Osteoblast (primary cell): ENCODE data around the gene MAN1C1. TPM values are rescaled to one million over a fixed set of nuclear protein-coding genes. Genes with fewer than 3 reads are reported as not detected.

Experiments used
- DNase-seq: peaks from one replicate; pipeline ENCODE4 v3.0.0; 2011; ENCODE audit warnings: low spot score, mixed read lengths; ENCODE audit not compliant: insufficient read length; ENCODE audit errors: missing footprints
- H2AFZ ChIP-seq: 2 replicates; pipeline ENCODE4 v1.6.0; 2011; ENCODE audit warnings: mild to moderate bottlenecking, low read length
- H3K27ac ChIP-seq: 2 replicates; pipeline ENCODE4 v1.5.1; 2011; ENCODE audit warnings: mild to moderate bottlenecking, low read depth, low read length, moderate library complexity
- H3K27me3 ChIP-seq: 2 replicates; pipeline ENCODE4 v1.6.0; 2012; ENCODE audit warnings: mild to moderate bottlenecking, control low read depth, inconsistent platforms, low read length, moderate library complexity; ENCODE audit not compliant: insufficient read depth
- H3K36me3 ChIP-seq: 2 replicates; pipeline ENCODE4 v1.5.1; 2011; ENCODE audit warnings: mild to moderate bottlenecking, low read length, control low read depth, moderate library complexity; ENCODE audit not compliant: insufficient read depth
- H3K4me1 ChIP-seq: 2 replicates; pipeline ENCODE4 v1.5.1; 2011; ENCODE audit warnings: mild to moderate bottlenecking, low read length, control low read depth, moderate library complexity; ENCODE audit not compliant: insufficient read depth
- H3K4me2 ChIP-seq: 2 replicates; pipeline ENCODE4 v1.6.0; 2011; ENCODE audit warnings: mild to moderate bottlenecking, low read length; ENCODE audit not compliant: insufficient read depth
- H3K4me3 ChIP-seq: fragments of 200-600 bp; sonication (generic); 3 replicates; pipeline ENCODE4 v1.5.1; 2012; ENCODE audit warnings: mild to moderate bottlenecking, low read length, inconsistent platforms; ENCODE audit not compliant: insufficient read depth
- H3K79me2 ChIP-seq: 2 replicates; pipeline ENCODE4 v1.6.0; 2012; ENCODE audit warnings: mild to moderate bottlenecking, low read length, control low read depth, inconsistent platforms; ENCODE audit not compliant: insufficient read depth
- H3K9me3 ChIP-seq: 2 replicates; pipeline ENCODE4 v1.5.1; 2011; ENCODE audit warnings: low read depth, low read length, control low read depth
- H4K20me1 ChIP-seq: 2 replicates; pipeline ENCODE4 v1.6.0; 2012; ENCODE audit warnings: mild to moderate bottlenecking, low read length, control low read depth; ENCODE audit not compliant: insufficient read depth
- CTCF ChIP-seq: IDR thresholded peaks from 2 replicates; pipeline ENCODE4 v1.5.1; 2011; ENCODE audit warnings: mild to moderate bottlenecking, low read depth, low read length, moderate library complexity; ENCODE audit errors: extremely low read depth
- total RNA-seq: library from RNA; depleted of rRNA; stranded (reverse); fragments of >200 nt; gene quantifications from 2 replicates; pipeline ENCODE4 v1.2.3, GENCODE V29; 2012

The MAN1C1 gene
- total RNA-seq, 1 donor, result 16.3 TPM

GRCh38 chr1:25689686-25690381, 73.2 kb downstream of the MAN1C1 start:
- Histone ChIP-seq H3K4me3 (no peak overlapping the region), H3K36me3 (no peaks in the 10 kb centered on the region), H3K4me1 (peaks cover 14% of the 10 kb centered on the region), H3K9me3 (no peaks in the 10 kb centered on the region), H3K79me2 (no peaks in the 10 kb centered on the region), H3K4me2 (no peak overlapping the region), H3K27me3 (peaks cover 43% of the 10 kb centered on the region), H2AFZ (no peak overlapping the region), H3K27ac (no peak overlapping the region), H4K20me1 (no peaks in the 10 kb centered on the region)
- DNase-seq, result no peak
- TF ChIP-seq CTCF, result no peak

- H3K4me1 ChIP-seq, result peaks cover 21% of the 10 kb centered on the region
Measured at GRCh38 chr1:25690396-25690956, 73.9 kb downstream of the MAN1C1 start.

GRCh38 chr1:25691211-25691610, 74.6 kb downstream of the MAN1C1 start:
- H3K27me3 ChIP-seq, result peaks cover 29% of the 10 kb centered on the region
- no peak overlapping the region for H3K4me3 ChIP-seq
- TF ChIP-seq CTCF, result no peak
- H3K4me2 ChIP-seq, result no peak overlapping the region
- H2AFZ ChIP-seq, result no peak overlapping the region
- DNase-seq, result no peak
- H4K20me1 ChIP-seq, result no peaks in the 10 kb centered on the region
- no peaks in the 10 kb centered on the region for H3K9me3 ChIP-seq
- H3K4me1 ChIP-seq, result peaks cover 28% of the 10 kb centered on the region
- H3K79me2 ChIP-seq, result no peaks in the 10 kb centered on the region
- no peak overlapping the region for H3K27ac ChIP-seq
- H3K36me3 ChIP-seq, result no peaks in the 10 kb centered on the region

More at GRCh38 chr1:25690396-25690956, 73.9 kb downstream of the MAN1C1 start:
- Histone ChIP-seq H3K4me2 (no peak overlapping the region), H3K79me2 (no peaks in the 10 kb centered on the region), H3K36me3 (no peaks in the 10 kb centered on the region), H4K20me1 (no peaks in the 10 kb centered on the region), H2AFZ (no peak overlapping the region), H3K27ac (no peak overlapping the region), H3K27me3 (peaks cover 36% of the 10 kb centered on the region), H3K4me3 (no peak overlapping the region), H3K9me3 (no peaks in the 10 kb centered on the region)
- TF ChIP-seq CTCF, result no peak
- DNase-seq, result no peak

GRCh38 chr1:25692560-25692959, 76.0 kb downstream of the MAN1C1 start:
- Histone ChIP-seq H3K79me2 (no peaks in the 10 kb centered on the region), H2AFZ (no peak overlapping the region), H3K36me3 (no peaks in the 10 kb centered on the region), H3K27ac (no peak overlapping the region), H3K27me3 (peaks cover 20% of the 10 kb centered on the region), H3K4me3 (no peak overlapping the region), H3K9me3 (no peaks in the 10 kb centered on the region), H4K20me1 (no peaks in the 10 kb centered on the region), H3K4me1 (peaks cover 32% of the 10 kb centered on the region), H3K4me2 (no peak overlapping the region)
- DNase-seq, result no peak
- TF ChIP-seq CTCF, result peak; percentile 36
